GM10266 (cell line): ENCODE results near the gene IFNA14.
"Not testable (repeated sequence)": the region's sequence is repeated elsewhere in the genome, so short reads cannot be mapped to it uniquely, and the experiment has no call there.

Experiments
- DNase-seq: peaks from one replicate; pipeline ENCODE4 v3.0.0; 2012; ENCODE audit errors: extremely low spot score
- TF ChIP-seq, protein P1 (sequence below): IDR thresholded peaks from 2 replicates; pipeline ENCODE4 v1.5.1; 2012; ENCODE audit warnings: mild to moderate bottlenecking, low read depth; ENCODE audit not compliant: control insufficient read depth, insufficient read depth; ENCODE audit errors: missing control alignments

The IFNA14 gene

DNA sequence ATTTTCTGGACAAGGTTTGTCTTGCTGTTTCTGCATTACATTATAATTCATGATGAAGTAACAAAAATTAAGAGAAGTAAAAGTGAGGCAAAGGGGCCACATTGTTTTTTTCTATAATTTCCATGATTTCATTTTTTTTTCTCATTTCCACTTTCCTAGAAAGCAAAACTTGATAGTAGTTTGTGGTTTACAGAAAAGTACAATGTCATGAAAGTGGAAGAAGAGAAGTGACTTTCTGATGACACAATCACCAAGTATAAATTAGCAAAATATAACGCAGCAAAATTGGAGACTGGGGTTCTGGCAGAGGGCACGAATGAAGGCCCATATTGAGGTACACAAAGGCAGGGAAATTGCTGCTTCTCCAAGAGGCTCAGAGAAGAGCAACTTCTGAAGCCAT, 5.0 kb upstream of the IFNA14 start:
- TF ChIP-seq, protein P1, sequence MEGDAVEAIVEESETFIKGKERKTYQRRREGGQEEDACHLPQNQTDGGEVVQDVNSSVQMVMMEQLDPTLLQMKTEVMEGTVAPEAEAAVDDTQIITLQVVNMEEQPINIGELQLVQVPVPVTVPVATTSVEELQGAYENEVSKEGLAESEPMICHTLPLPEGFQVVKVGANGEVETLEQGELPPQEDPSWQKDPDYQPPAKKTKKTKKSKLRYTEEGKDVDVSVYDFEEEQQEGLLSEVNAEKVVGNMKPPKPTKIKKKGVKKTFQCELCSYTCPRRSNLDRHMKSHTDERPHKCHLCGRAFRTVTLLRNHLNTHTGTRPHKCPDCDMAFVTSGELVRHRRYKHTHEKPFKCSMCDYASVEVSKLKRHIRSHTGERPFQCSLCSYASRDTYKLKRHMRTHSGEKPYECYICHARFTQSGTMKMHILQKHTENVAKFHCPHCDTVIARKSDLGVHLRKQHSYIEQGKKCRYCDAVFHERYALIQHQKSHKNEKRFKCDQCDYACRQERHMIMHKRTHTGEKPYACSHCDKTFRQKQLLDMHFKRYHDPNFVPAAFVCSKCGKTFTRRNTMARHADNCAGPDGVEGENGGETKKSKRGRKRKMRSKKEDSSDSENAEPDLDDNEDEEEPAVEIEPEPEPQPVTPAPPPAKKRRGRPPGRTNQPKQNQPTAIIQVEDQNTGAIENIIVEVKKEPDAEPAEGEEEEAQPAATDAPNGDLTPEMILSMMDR, result no peak
- DNase-seq, result no peak

DNA sequence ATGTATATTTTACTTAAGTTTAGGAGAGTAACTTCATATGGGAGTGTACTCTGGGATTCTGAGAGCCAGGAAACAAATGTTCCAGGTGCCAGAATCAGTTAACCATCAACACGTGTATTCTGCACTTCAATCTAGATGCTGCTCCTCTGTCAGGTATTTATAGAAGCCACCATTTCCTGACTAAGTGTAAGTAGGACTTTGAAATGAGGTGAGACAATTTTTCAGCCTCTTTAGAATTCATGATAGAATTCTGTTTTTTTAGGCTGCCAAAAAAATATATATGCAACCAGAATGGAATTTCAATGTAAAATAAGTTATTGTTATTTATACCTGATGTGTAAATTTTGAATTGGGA, 3.5 kb downstream of the IFNA14 start:
- not testable (repeated sequence) for DNase-seq

DNA sequence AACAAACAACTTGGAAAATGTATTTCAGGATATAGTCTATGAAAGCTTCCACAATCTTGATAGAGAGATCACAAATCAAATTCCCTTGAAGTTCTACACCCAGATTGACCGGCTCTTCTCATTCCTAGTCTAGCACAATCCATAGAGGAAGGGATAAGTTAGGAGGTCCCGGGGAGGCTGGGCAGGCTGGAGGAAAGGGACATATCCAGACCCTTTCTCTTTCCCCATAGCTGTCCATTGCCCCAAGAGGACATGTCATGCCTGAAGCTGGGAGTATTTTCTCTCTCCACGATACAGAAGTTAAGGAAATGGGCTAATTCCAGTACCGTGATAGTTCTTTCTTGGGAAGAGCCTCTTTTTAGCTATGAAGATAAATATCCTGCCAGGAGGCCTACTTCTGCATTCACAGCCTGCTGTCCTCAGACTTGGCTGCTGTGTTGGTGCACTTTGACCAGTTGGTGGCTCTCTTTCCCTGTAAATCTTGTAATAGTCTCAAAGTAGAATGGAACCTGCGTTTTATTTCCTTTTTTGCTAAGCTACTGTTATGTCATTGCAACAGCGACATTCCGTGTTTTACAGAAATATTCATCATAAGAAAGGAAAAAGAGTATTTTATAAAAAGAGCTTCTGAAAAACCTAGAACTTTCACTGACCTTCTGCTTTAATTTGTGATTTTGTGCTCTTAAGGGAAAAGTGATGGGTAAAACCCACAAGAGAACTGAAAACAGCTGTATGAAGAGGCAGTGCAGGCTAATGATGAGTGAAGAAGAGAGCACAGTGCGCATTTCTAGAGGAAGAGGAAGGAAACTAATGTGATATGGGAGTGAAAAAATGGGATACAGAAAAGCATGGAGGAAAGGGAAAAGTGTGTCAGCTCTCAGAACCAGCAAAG, 4.1 kb downstream of the IFNA14 start:
- peak; percentile 30 for DNase-seq
- TF ChIP-seq, protein P1, result peak; percentile 84

DNA sequence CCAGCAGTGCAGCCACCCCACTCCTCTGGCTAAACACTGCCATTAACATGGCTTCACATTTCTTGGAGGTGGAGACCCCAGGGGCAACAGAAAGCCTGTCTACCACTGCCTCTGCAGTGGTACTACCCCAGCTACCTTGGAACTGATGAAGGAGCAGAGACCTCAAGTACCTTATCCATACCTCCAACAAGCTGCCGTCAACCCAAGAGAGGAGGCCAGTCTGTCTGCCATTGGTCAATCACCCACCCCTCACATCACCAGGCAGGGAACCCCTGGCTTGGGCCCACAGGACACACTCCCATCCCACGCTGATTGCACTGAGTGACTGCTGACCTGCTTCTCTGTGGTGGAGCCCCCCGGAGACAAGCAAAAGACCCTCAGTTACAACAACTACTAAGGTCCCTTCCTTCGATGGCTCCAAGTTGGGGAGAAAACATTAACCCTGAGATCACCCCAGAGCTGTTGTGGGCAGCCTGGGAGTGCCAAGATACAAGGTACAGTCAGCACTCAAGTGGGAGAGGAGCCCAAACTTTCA, 5.6 kb downstream of the IFNA14 start:
- DNase-seq, result no peak
- TF ChIP-seq, protein P1, result no peak

DNA sequence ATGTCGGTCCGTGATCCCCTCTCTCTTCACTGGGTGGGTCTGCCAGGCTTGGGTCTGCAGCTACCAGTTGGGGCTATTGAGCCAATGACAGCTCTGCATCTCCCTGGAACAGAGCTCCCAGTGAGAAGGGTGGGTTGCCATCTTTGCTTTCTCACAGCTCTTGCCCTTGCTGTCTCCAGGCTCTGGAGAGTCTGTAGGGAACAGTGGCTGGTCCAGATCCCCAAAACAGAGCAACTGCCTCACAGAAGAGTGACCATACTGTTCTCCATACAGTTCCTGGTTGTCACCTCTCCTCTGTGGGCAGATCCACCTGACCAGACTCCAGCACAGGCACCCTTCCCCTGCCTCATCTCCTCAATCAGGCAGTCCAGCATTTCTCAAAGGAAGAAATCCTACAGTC, 6.5 kb downstream of the IFNA14 start:
- no peak for DNase-seq

DNA sequence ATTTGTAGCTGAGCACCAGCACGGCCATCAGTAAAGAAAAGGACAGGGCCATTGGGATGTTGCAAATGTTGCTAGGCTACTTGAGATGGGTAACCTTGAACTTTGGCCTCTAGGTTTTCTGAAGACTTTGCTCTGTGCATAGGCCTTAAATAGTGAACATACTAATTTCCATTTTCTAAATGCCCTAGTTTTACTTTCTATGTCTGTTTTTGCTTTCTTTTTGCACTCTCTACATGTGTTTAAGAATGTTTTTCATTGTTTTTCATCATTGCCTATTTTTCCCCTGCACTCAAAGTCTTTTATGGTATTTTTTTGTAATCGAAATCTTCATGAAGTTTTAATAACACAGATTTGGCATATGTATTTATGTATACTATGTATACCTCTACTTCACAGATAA, 11.7 kb downstream of the IFNA14 start, which contains the start of gene IFNA17:
TSS of gene IFNA17 (minus strand) at position 101 of the 400 bp plus-strand sequence. CDS start at position 52, 49 bp downstream.
- no peak for DNase-seq
- TF ChIP-seq, protein P1, result no peak

More for the DNA sequence above, 6.5 kb downstream of the IFNA14 start:
- TF ChIP-seq, protein P1, result no peak

DNA sequence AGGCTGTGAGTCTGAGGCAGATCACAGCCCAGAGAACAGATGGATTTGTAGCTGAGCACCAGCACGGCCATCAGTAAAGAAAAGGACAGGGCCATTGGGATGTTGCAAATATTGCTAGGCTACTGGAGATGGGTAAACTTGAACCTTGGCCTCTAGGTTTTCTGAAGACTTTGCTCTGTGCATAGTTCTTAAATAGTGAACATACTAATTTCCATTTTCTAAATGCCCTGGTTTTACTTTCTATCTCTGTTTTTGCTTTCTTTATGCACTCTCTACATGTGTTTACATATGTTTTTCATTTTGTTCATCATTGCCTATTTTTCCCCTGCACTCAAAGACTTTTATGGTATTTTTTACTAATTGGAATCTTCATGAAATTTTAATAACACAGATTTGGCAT, 22.6 kb downstream of the IFNA14 start, which contains the start of gene IFNA16:
TSS of gene IFNA16 (minus strand) at position 101 of the 400 bp plus-strand sequence. CDS start at position 95, 6 bp downstream.
- DNase-seq, result not testable (repeated sequence)
